Measurements from ENCODE around the gene ZNF280C.

GRCh38 chrX:130176354-130176776, 92.3 kb downstream of the ZNF280C start:
- TF ChIP-seq CTBP1 (IDR thresholded peaks at IDR 0.05; ENCODE audit: borderline replicate concordance) (no peak), FOXM1 (IDR thresholded peaks at IDR 0.05; ENCODE audit: borderline replicate concordance) (no peak), BHLHE40 (IDR thresholded peaks at IDR 0.05; ENCODE audit: borderline replicate concordance) (no peak)
